Erythroblast (primary cell): ENCODE results near the gene ACTMAP.
"Not testable (repeated sequence)": the region's sequence is repeated elsewhere in the genome, so short reads cannot be mapped to it uniquely, and the experiment has no call there.

Experiments
- DNase-seq, 2 experiments: peaks; one replicate each; lab custom pipeline; 2025; lab: John Stamatoyannopoulos, UW
- GATA1 ChIP-seq: IDR thresholded peaks from 2 replicates; pipeline ENCODE4 v1.6.1; 2011; ENCODE audit warnings: low read depth, mild to moderate bottlenecking, control low read depth, low read length, moderate library complexity
- POLR2A ChIP-seq: IDR thresholded peaks from 2 replicates; pipeline ENCODE4 v1.6.1; 2011; ENCODE audit warnings: mild to moderate bottlenecking, low read length

The ACTMAP gene

GRCh38 chr19:40781140-40781539 is 30.9 kb upstream of the ACTMAP start:
- no peak for DNase-seq

DNA sequence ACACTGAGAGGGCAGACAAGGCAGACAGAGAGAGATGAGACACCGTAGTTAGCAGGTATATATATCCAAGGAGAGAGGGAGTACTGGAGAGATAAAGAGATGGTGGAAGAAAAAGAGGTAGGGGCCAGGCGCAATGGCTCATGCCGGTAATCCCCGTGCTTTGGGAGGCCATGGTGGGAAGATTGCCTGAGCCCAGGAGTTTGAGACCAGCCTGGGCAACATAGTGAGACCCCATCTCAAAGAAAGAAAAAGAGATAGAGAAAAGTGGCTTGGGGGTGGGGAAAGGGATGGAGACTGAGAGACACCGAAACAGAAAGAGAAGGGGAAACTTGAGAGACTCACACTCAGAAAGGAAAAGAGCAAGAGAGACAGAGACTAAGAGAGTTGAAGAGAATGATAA is 30.3 kb upstream of the ACTMAP start:
- TF ChIP-seq POLR2A (no peak), GATA1 (no peak)

More at GRCh38 chr19:40781140-40781539, 30.9 kb upstream of the ACTMAP start:
- TF ChIP-seq GATA1: no peak
- no peak for TF ChIP-seq POLR2A

DNA sequence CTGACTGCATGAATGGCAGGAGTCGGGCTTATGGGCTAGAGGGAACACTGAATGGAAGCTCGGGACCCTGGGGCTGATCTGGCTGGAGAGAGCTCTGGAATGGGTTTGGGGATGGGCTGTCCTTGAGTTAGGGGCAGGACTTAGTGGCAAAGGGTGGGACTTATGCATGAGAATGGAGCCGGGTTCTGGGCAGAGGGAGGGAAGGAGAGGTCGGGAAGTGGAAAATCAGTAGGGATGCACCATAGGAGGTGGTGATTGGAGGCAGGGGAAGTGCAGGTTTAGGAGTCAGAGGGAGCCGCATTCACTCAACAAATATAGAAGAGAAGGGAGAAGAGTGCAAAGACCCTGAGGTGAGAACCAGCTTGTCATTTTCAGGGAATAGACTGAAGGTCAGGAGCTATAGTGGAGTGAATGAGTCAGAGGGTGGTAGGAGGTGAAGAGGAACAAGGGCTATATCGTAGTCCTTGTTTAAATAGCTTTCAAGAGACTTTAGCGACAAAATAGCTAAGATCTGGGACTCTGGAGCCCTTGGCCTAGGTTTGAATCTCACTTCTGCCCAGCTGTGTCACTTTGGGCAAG is 28.5 kb upstream of the ACTMAP start:
- DNase-seq: peak; percentile 34 to 41
- TF ChIP-seq GATA1: no peak
- TF ChIP-seq POLR2A: no peak

More for the DNA sequence above, 30.3 kb upstream of the ACTMAP start:
- no peak for DNase-seq

GRCh38 chr19:40777937-40778705 is 27.8 kb upstream of the ACTMAP start, which contains the start of gene RAB4B:
Gene RAB4B (plus strand): TSS chr19:40778247. CDS start chr19:40778376, 129 bp downstream.
- no peak for TF ChIP-seq GATA1
- TF ChIP-seq POLR2A: peak; percentile 62
- peak; percentile 100 for DNase-seq

DNA sequence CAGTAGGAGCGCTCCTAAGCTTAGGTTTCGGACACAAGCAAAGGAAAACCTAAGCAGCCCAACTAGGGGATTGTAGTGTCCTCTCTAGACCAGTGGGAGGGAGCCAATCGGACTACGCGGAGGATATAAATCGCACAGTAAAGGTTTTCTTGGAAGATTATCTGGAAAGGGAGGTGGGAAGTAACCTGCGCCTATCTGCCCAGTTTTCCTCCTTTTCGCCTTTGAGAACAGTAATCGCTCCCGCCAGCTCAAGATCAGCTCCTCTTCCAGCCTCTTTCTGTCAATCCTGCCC is 27.3 kb upstream of the ACTMAP start:
- TF ChIP-seq POLR2A (no peak), GATA1 (no peak)
- DNase-seq: no peak

DNA sequence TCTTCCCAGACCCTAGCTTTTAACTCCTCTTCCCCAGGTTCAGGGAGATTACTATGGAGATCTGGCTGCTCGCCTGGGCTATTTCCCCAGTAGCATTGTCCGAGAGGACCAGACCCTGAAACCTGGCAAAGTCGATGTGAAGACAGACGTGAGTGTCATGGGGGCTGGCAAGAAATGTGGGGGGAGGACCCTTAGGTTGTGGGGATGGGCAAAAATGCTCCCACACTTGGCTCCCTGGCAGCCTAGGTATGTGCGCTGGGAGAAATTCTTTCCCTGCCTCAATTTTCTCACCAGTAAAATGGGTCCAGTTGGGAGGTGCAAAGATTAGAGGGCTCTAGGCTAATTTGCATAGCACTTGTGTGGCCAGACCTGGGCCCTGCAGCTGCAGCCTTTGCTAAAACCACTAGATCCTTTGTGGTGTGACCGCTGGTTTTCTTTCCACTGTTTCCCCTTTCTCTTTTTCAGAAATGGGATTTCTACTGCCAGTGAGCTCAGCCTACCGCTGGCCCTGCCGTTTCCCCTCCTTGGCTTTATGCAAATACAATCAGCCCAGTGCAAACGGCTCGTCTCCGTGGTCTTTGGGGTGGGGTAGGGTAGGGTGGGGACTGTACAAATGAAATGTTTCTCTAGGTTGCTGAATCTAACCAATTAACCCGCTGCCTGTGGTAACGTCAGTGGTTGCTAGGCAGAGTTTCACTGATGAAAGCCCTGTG is 26.8 kb upstream of the ACTMAP start:
- TF ChIP-seq POLR2A: no peak
- peak; percentile 93 to 96 for DNase-seq

GRCh38 chr19:40776364-40776763 is 26.1 kb upstream of the ACTMAP start:
- no peak for DNase-seq
- TF ChIP-seq GATA1 (no peak), POLR2A (no peak)

GRCh38 chr19:40775632-40776022 is 25.4 kb upstream of the ACTMAP start:
- TF ChIP-seq POLR2A (no peak), GATA1 (no peak)
- DNase-seq: no peak

GRCh38 chr19:40774916-40775631 is 24.8 kb upstream of the ACTMAP start, which contains the start of gene MIA:
Gene MIA (plus strand): TSS chr19:40775521. CDS start chr19:40775543, 22 bp downstream.
- no peak for DNase-seq
- TF ChIP-seq GATA1: no peak
- TF ChIP-seq POLR2A: no peak

DNA sequence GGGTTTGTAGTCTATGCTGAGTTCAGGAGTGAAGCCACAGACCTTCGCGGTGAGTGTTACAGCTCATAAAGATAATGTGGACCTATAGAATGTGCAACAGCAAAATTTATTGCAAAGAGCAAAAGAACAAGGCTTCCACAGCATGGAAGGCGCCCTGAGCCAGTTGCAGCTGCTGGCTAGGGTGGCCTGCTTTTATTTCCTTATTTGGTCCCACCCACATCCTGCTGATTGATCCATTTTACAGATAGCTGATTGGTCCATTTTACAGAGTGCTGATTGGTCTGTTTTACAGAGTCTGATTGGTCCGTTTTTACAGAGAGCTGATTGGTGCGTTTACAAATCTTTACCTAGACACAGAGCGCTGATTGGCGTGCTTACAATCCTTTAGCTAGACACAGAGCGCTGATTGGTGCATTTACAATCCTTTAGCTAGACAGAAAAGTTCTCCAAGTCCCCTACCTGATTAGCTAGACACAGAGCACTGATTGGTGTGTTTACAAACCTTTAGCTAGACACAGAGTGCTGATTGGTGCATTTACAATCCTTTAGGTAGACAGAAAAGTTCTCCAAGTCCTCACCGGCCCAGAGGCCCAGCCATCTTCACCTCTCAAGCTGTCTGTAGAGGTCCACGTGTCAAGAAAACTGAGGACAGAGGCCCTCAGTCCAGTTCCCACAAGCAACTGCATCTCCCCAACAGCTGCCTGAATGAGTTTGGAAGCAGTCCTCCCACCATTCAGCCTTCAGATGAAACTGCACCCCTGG is 21.0 kb upstream of the ACTMAP start:
- peak; percentile 31 to 53 for DNase-seq

DNA sequence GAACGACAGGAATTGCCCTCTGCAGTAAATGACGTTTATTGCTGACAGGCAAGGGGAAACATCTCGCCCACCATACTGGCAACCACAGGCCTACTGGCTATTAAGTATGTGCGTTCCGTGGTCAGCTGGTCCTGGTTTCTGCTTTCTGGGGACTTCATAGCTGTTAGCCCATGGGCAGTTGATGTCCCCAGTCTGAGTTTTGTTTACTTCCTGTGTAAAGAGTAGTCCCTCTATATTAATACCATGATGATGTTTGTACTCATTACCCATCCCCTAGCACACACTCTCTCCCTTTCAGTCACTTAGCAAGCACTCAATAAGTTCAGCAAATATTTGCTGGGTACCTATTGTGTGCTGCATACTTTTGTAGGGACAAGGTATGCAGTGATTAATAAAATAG is 18.6 kb upstream of the ACTMAP start:
- no peak for TF ChIP-seq POLR2A
- TF ChIP-seq GATA1: no peak
- no peak for DNase-seq

DNA sequence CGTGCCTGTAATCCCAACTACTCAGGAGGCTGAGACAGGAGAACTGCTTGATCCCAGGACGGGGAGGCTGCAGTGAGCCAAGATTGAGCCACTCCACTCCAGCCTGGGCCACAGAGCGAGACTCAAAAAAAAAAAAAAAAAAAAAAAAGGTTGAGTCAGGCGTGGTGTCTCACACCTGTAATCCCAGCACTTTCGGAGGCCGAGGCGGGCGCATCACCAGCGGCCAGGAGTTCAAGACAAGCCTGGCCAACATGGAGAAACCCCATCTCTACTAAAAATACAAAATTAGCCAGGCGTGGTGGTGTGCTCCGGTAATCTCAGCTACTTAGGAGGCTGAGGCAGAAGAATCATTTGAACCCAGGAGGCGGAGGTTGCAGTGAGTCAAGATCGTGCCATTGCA is 16.1 kb upstream of the ACTMAP start:
- not testable (repeated sequence) for DNase-seq

GRCh38 chr19:40763963-40764362 is 13.7 kb upstream of the ACTMAP start:
- no peak for TF ChIP-seq GATA1
- no peak for TF ChIP-seq POLR2A
- DNase-seq: no peak
